Ishikawa (cell line): ENCODE measurements around the gene TMEM8B.

Source experiments
- CREB1 ChIP-seq: IDR thresholded peaks from 2 replicates; pipeline ENCODE4 v1.6.1; 2012; ENCODE audit warnings: low read depth
- EGR1 ChIP-seq: IDR thresholded peaks from 2 replicates; pipeline ENCODE4 v1.6.1; 2012
- MAX ChIP-seq: IDR thresholded peaks from 2 replicates; pipeline ENCODE4 v1.6.1; 2012
- RAD21 ChIP-seq: IDR thresholded peaks from 2 replicates; pipeline ENCODE4 v1.6.1; 2012; ENCODE audit warnings: low read depth
- REST ChIP-seq: IDR thresholded peaks from 2 replicates; pipeline ENCODE4 v1.6.1; 2012; ENCODE audit warnings: low read depth, mild to moderate bottlenecking

GRCh38 chr9:35845824-35846771, 17.1 kb downstream of the TMEM8B start:
- TF ChIP-seq MAX: no peak
- TF ChIP-seq RAD21: no peak
- no peak for TF ChIP-seq REST
- no peak for TF ChIP-seq EGR1
- TF ChIP-seq CREB1: no peak
